GM23248 (cell line): Measurements from ENCODE around the gene DSC3.
"Not testable (repeated sequence)": the region's sequence is repeated elsewhere in the genome, so short reads cannot be mapped to it uniquely, and the experiment has no call there.

ENCODE experiments used
- EZH2 ChIP-seq: fragments of 200-600 bp; sonication (generic); IDR thresholded peaks from 2 replicates; pipeline ENCODE4 v1.6.1; 2018; ENCODE audit warnings: antibody characterized with exemption, mild to moderate bottlenecking; ENCODE audit not compliant: insufficient read depth, poor library complexity, severe bottlenecking
- EZH2phosphoT487 ChIP-seq: fragments of 200-600 bp; sonication (generic); IDR thresholded peaks from 2 replicates; pipeline ENCODE4 v1.6.1; 2018; ENCODE audit warnings: antibody characterized with exemption, moderate library complexity, mild to moderate bottlenecking, low read depth; ENCODE audit not compliant: insufficient read depth

DNA sequence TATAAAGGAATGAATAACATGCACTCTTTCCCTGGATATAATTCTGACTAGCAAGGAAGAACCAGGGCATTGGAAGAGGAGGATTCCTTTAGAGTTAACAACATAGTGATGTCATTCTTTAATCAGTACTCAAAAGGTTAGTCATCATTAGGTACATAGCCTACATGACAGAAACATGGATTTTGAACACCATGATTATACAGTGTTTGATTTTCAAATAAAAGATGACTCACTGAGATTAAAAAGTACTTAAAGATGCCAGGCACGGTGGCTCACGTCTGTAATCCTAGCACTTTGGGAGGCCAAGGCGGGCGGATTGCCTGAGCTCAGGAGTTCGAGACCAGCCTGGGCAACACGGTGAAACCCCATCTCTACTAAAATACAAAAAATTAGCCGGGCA is 31.1 kb downstream of the DSC3 start:
- TF ChIP-seq EZH2phosphoT487, EZH2: not testable (repeated sequence)
